DND-41 (cell line): ENCODE measurements around the gene SLC48A1.

Experiments
- CTCF ChIP-seq: IDR thresholded peaks from 2 replicates; pipeline ENCODE4 v1.5.1; 2012; ENCODE audit warnings: borderline replicate concordance, low read length, moderate library complexity, mild to moderate bottlenecking; ENCODE audit not compliant: poor library complexity, severe bottlenecking; ENCODE audit errors: extremely low read depth
- EZH2 ChIP-seq: IDR thresholded peaks from 3 replicates; pipeline ENCODE4 v1.6.1; 2012; ENCODE audit warnings: borderline replicate concordance, low read depth, mild to moderate bottlenecking, moderate library complexity, low read length, inconsistent platforms; ENCODE audit not compliant: severe bottlenecking

GRCh38 chr12:47746073-47746472, 27.0 kb upstream of the SLC48A1 start:
- no peak for TF ChIP-seq CTCF
- no peak for TF ChIP-seq EZH2
